GM12878 (cell line): Measurements from ENCODE around the gene ROM1. TPM values are rescaled to one million over a fixed set of nuclear protein-coding genes. Genes with fewer than 3 reads are reported as not detected.

ENCODE experiments used
- BRCA1 ChIP-seq: IDR thresholded peaks from 2 replicates; pipeline ENCODE4 v1.6.1; 2011; ENCODE audit warnings: low read depth, low read length, improper control_type of control experiment
- CHD2 ChIP-seq: IDR thresholded peaks from 2 replicates; pipeline ENCODE4 v1.6.1; 2011; ENCODE audit warnings: low read depth, low read length, improper control_type of control experiment, borderline replicate concordance
- GATAD2B ChIP-seq: fragments of 450-650 bp; conservative IDR thresholded peaks from 2 replicates; pipeline ENCODE4 v1.6.1; 2017; ENCODE audit warnings: low read depth, mild to moderate bottlenecking, moderate library complexity
- HCFC1 ChIP-seq: fragments of 150-350 bp; IDR thresholded peaks from 2 replicates; pipeline ENCODE4 v1.6.1; 2014; ENCODE audit warnings: low read length
- HDGF ChIP-seq: fragments of 450-650 bp; IDR thresholded peaks from 2 replicates; pipeline ENCODE4 v1.6.1; 2016; ENCODE audit warnings: antibody characterized with exemption
- IKZF1 ChIP-seq: fragments of 450-650 bp; conservative IDR thresholded peaks from 2 replicates; pipeline ENCODE4 v1.6.1; 2017; ENCODE audit warnings: antibody characterized with exemption, mild to moderate bottlenecking
- NR2C1 ChIP-seq: fragments of 450-650 bp; IDR thresholded peaks from 2 replicates; pipeline ENCODE4 v1.6.1; 2017; ENCODE audit warnings: antibody characterized with exemption, mild to moderate bottlenecking, moderate library complexity
- POLR2A ChIP-seq: IDR thresholded peaks from 2 replicates; pipeline ENCODE4 v1.6.1; 2011; ENCODE audit warnings: low read depth, mild to moderate bottlenecking, low read length
- RB1 ChIP-seq: fragments of 450-650 bp; formaldehyde crosslinking; IDR thresholded peaks from 2 replicates; pipeline ENCODE4 v1.6.1; 2017; ENCODE audit warnings: mild to moderate bottlenecking, borderline replicate concordance
- SMARCA5 ChIP-seq: fragments of 450-650 bp; IDR thresholded peaks from 2 replicates; pipeline ENCODE4 v1.6.1; 2017; ENCODE audit warnings: mild to moderate bottlenecking
- SPI1 ChIP-seq: IDR thresholded peaks from 2 replicates; pipeline ENCODE4 v1.6.1; 2011; ENCODE audit warnings: low read depth, mild to moderate bottlenecking, low read length, moderate library complexity, borderline replicate concordance; ENCODE audit not compliant: insufficient read depth
- SREBF2 ChIP-seq: IDR thresholded peaks from 2 replicates; pipeline ENCODE4 v1.6.1; 2012; ENCODE audit warnings: mild to moderate bottlenecking, low read length
- ZNF217 ChIP-seq: fragments of 450-650 bp; IDR thresholded peaks from 2 replicates; pipeline ENCODE4 v1.6.1; 2017; ENCODE audit warnings: antibody characterized with exemption, mild to moderate bottlenecking
- ZSCAN29 ChIP-seq: fragments of 450-650 bp; IDR thresholded peaks from 2 replicates; pipeline ENCODE4 v1.6.1; 2017; ENCODE audit warnings: mild to moderate bottlenecking, moderate library complexity
- polyA plus RNA-seq, 11 experiments: library from polyadenylated mRNA; depleted of rRNA in 4 of 11; unstranded in 6 of 11; stranded (reverse) in 5 of 11; fragments of >200 nt; fragmentation: Nextera tagmentation in 4 of 11; fragmentation: Illumina TruSeq in 1 of 11; extraction: Ambion mirVana in 4 of 11; extraction: Trizol in 1 of 11; gene quantifications; 1 replicate in 1 of 11; 2 replicates in 10 of 11; pipeline versions ENCODE4 v1.2.1 to v1.2.3, GENCODE V29; 2011 to 2016; ENCODE audit warnings: inconsistent platforms in 2 of 11, missing spikeins in 2 of 11, low read depth in 1 of 11
- total RNA-seq, 4 experiments: library from RNA; depleted of rRNA in 3 of 4; stranded (reverse); fragments of >200 nt in 3 of 4; fragmentation: Illumina TruSeq in 1 of 4; extraction: Trizol in 1 of 4; gene quantifications; 2 replicates each; pipeline versions ENCODE4 v1.2.1 to v1.2.3, GENCODE V29; 2013 to 2021
- TF ChIP-seq, protein P1 (sequence below): fragments of 450-650 bp; IDR thresholded peaks from 2 replicates; pipeline ENCODE4 v1.6.1; 2016; ENCODE audit warnings: mild to moderate bottlenecking, moderate library complexity, borderline replicate concordance
- TF ChIP-seq, protein P2 (sequence below), 3 experiments: IDR thresholded peaks in 2 of 3; conservative IDR thresholded peaks in 1 of 3; 2 replicates each; pipeline ENCODE4 v1.5.1; 2011; ENCODE audit warnings: low read depth in 3 of 3, low read length in 3 of 3, mild to moderate bottlenecking in 3 of 3, control low read depth in 2 of 3, moderate library complexity in 2 of 3, inconsistent platforms in 1 of 3, mixed read lengths in 1 of 3; ENCODE audit not compliant: control insufficient read depth in 2 of 3, insufficient read depth in 1 of 3; ENCODE audit errors: extremely low read depth in 1 of 3
- TF ChIP-seq, protein P3 (sequence below): IDR thresholded peaks from 2 replicates; pipeline ENCODE4 v1.6.1; 2012; ENCODE audit warnings: low read depth, low read length, improper control_type of control experiment
- TF ChIP-seq, protein P4 (sequence below): IDR thresholded peaks from 2 replicates; pipeline ENCODE4 v1.6.1; 2011; ENCODE audit warnings: borderline replicate concordance, low read depth, mild to moderate bottlenecking, moderate library complexity, low read length; ENCODE audit not compliant: insufficient read depth, poor library complexity, severe bottlenecking
- TF ChIP-seq, protein P5 (sequence below): IDR thresholded peaks from 2 replicates; pipeline ENCODE4 v1.6.1; 2011; ENCODE audit warnings: mild to moderate bottlenecking, low read depth, low read length, moderate library complexity; ENCODE audit not compliant: insufficient replicate concordance

Gene ROM1
- total and polyA plus RNA-seq, 10 of the 15 experiments (the other 5 are each of a cell fraction or from before 2014, with no cell fraction given) = 0.42 to 3.0 (median 1.1) TPM

DNA sequence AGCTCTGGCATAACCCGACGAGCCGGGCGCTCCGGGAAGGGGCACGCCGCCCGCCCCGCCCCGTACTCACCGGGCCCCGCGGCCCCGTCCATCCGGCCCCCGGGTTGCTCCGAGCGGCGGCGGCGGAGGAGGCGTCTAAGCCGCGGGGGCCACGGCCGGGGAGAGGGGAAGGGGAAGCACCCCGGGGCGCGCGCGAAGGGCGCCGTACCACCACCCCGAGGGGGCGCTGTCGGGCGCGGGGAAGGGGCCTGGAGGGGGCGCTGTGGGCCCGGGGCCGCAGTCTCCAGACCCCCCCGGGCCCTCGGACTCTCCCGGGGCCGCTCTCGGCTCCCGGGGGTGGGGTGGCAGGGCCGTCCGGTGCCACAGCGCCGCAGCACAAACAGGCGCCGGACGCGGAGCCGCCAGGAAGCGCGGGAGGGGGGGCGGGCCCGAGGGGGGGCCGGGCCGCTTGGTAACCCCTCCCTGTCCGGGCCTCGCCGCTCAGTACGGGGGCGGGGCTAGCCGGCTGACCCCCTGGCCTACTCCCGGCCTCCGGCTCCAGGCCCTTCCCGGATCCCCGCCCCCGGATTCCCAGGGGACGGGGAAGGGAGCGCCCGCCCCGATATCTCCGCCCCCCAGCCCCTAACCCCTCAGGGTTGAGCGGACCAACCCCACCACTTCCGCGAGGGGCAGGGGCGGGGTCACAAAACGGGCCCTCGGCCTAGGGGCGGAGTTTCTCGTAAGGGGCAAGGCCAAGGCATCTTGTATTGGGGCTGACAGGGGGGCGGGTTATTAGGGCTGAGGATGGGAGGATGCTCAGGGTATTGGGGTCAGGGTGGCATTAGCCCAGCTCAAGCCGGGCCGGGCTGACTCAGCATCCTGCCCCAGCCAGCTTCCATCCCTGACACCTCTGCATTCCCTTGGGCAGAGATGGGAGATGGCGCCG, at the start of gene ROM1, which contains the start of gene EML3 (continued):
- TF ChIP-seq, protein P1, sequence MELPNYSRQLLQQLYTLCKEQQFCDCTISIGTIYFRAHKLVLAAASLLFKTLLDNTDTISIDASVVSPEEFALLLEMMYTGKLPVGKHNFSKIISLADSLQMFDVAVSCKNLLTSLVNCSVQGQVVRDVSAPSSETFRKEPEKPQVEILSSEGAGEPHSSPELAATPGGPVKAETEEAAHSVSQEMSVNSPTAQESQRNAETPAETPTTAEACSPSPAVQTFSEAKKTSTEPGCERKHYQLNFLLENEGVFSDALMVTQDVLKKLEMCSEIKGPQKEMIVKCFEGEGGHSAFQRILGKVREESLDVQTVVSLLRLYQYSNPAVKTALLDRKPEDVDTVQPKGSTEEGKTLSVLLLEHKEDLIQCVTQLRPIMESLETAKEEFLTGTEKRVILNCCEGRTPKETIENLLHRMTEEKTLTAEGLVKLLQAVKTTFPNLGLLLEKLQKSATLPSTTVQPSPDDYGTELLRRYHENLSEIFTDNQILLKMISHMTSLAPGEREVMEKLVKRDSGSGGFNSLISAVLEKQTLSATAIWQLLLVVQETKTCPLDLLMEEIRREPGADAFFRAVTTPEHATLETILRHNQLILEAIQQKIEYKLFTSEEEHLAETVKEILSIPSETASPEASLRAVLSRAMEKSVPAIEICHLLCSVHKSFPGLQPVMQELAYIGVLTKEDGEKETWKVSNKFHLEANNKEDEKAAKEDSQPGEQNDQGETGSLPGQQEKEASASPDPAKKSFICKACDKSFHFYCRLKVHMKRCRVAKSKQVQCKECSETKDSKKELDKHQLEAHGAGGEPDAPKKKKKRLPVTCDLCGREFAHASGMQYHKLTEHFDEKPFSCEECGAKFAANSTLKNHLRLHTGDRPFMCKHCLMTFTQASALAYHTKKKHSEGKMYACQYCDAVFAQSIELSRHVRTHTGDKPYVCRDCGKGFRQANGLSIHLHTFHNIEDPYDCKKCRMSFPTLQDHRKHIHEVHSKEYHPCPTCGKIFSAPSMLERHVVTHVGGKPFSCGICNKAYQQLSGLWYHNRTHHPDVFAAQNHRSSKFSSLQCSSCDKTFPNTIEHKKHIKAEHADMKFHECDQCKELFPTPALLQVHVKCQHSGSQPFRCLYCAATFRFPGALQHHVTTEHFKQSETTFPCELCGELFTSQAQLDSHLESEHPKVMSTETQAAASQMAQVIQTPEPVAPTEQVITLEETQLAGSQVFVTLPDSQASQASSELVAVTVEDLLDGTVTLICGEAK = no peak
- TF ChIP-seq, protein P2, sequence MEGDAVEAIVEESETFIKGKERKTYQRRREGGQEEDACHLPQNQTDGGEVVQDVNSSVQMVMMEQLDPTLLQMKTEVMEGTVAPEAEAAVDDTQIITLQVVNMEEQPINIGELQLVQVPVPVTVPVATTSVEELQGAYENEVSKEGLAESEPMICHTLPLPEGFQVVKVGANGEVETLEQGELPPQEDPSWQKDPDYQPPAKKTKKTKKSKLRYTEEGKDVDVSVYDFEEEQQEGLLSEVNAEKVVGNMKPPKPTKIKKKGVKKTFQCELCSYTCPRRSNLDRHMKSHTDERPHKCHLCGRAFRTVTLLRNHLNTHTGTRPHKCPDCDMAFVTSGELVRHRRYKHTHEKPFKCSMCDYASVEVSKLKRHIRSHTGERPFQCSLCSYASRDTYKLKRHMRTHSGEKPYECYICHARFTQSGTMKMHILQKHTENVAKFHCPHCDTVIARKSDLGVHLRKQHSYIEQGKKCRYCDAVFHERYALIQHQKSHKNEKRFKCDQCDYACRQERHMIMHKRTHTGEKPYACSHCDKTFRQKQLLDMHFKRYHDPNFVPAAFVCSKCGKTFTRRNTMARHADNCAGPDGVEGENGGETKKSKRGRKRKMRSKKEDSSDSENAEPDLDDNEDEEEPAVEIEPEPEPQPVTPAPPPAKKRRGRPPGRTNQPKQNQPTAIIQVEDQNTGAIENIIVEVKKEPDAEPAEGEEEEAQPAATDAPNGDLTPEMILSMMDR (IDR thresholded peaks at IDR 0.05 in 2 of 3, conservative IDR thresholded peaks at IDR 0.05 in 1 of 3; ENCODE audit: control insufficient read depth in 2 of 3, extremely low read depth in 1 of 3, insufficient read depth in 1 of 3, low read depth in 3 of 3, low read length in 3 of 3) = peak; percentile 76 to 99 (median 92)
- TF ChIP-seq NR2C1 (peak; percentile 50; the same call in 1 of the 2 replicates), HCFC1 (no peak), POLR2A (0 out of 2 replicates have a peak, but pooled peaks have one; percentile 50), SREBF2 (no peak), BRCA1 (no peak), CHD2 (no peak; the same call in 1 of the 2 replicates), SMARCA5 (peak; percentile 99), RB1 (peak; percentile 53; the same call in 1 of the 2 replicates), SPI1 (no peak), ZSCAN29 (peak; percentile 44; the same call in 1 of the 2 replicates), HDGF (peak; percentile 90), IKZF1 (peak; percentile 83), ZNF217 (peak; percentile 59; the same call in 1 of the 2 replicates), GATAD2B (peak; percentile 44)
- TF ChIP-seq, protein P3, sequence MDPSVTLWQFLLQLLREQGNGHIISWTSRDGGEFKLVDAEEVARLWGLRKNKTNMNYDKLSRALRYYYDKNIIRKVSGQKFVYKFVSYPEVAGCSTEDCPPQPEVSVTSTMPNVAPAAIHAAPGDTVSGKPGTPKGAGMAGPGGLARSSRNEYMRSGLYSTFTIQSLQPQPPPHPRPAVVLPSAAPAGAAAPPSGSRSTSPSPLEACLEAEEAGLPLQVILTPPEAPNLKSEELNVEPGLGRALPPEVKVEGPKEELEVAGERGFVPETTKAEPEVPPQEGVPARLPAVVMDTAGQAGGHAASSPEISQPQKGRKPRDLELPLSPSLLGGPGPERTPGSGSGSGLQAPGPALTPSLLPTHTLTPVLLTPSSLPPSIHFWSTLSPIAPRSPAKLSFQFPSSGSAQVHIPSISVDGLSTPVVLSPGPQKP = peak; percentile 11; the same call in 1 of the 2 replicates
- TF ChIP-seq, protein P4, sequence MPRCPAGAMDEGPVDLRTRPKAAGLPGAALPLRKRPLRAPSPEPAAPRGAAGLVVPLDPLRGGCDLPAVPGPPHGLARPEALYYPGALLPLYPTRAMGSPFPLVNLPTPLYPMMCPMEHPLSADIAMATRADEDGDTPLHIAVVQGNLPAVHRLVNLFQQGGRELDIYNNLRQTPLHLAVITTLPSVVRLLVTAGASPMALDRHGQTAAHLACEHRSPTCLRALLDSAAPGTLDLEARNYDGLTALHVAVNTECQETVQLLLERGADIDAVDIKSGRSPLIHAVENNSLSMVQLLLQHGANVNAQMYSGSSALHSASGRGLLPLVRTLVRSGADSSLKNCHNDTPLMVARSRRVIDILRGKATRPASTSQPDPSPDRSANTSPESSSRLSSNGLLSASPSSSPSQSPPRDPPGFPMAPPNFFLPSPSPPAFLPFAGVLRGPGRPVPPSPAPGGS = peak; percentile 21
- TF ChIP-seq, protein P5, sequence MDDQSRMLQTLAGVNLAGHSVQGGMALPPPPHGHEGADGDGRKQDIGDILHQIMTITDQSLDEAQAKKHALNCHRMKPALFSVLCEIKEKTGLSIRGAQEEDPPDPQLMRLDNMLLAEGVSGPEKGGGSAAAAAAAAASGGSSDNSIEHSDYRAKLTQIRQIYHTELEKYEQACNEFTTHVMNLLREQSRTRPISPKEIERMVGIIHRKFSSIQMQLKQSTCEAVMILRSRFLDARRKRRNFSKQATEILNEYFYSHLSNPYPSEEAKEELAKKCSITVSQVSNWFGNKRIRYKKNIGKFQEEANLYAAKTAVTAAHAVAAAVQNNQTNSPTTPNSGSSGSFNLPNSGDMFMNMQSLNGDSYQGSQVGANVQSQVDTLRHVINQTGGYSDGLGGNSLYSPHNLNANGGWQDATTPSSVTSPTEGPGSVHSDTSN = peak; percentile 37
